NB4 (cell line): Measurements from ENCODE around the gene CP.

Experiments used
- DNase-seq: peaks from one replicate; pipeline ENCODE4 v3.0.0; 2010; ENCODE audit warnings: low read depth
- H3K4me3 ChIP-seq: one replicate; pipeline ENCODE4 v1.5.1; 2011; ENCODE audit warnings: mild to moderate bottlenecking, low read depth, low read length, moderate library complexity
- MAX ChIP-seq: IDR thresholded peaks from 2 replicates; pipeline ENCODE4 v1.6.1; 2011; ENCODE audit warnings: low read depth, low read length
- MYC ChIP-seq: IDR thresholded peaks from 2 replicates; pipeline ENCODE4 v1.6.1; 2011; ENCODE audit warnings: low read depth, low read length
- POLR2A ChIP-seq: IDR thresholded peaks from 2 replicates; pipeline ENCODE4 v1.6.1; 2011; ENCODE audit warnings: mild to moderate bottlenecking; ENCODE audit not compliant: insufficient read length; ENCODE audit errors: extremely low read depth
- TF ChIP-seq, protein P1 (sequence below): IDR thresholded peaks from one replicate; pipeline ENCODE4 v1.5.1; 2012; ENCODE audit warnings: low read depth, low read length

Gene CP

GRCh38 chr3:149160754-149161300 lies 60.8 kb downstream of the CP start:
- no peak for DNase-seq
- TF ChIP-seq POLR2A (no peak), MAX (no peak), MYC (no peak)
- TF ChIP-seq, protein P1, sequence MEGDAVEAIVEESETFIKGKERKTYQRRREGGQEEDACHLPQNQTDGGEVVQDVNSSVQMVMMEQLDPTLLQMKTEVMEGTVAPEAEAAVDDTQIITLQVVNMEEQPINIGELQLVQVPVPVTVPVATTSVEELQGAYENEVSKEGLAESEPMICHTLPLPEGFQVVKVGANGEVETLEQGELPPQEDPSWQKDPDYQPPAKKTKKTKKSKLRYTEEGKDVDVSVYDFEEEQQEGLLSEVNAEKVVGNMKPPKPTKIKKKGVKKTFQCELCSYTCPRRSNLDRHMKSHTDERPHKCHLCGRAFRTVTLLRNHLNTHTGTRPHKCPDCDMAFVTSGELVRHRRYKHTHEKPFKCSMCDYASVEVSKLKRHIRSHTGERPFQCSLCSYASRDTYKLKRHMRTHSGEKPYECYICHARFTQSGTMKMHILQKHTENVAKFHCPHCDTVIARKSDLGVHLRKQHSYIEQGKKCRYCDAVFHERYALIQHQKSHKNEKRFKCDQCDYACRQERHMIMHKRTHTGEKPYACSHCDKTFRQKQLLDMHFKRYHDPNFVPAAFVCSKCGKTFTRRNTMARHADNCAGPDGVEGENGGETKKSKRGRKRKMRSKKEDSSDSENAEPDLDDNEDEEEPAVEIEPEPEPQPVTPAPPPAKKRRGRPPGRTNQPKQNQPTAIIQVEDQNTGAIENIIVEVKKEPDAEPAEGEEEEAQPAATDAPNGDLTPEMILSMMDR, result no peak

GRCh38 chr3:149153402-149153801 lies 68.2 kb downstream of the CP start:
- TF ChIP-seq, protein P1, result no peak
- TF ChIP-seq MAX (no peak), MYC (no peak), POLR2A (no peak)
- DNase-seq, result no peak
- H3K4me3 ChIP-seq, result no peak overlapping the region

More at GRCh38 chr3:149160754-149161300, 60.8 kb downstream of the CP start:
- H3K4me3 ChIP-seq, result no peak overlapping the region

GRCh38 chr3:149152420-149152819 lies 69.2 kb downstream of the CP start:
- H3K4me3 ChIP-seq, result peak overlapping the region; percentile 19
- DNase-seq, result peak; percentile 90
- TF ChIP-seq MAX (0 out of 2 replicates have a peak, but pooled peaks have one; percentile 47), MYC (no peak)

- TF ChIP-seq, protein P1, result no peak
- peak; percentile 88 for TF ChIP-seq MYC
- no peak for TF ChIP-seq POLR2A
- TF ChIP-seq MAX, result peak; percentile 84
- DNase-seq, result peak; percentile 95
- peak overlapping the region; percentile 30 for H3K4me3 ChIP-seq
Measured at GRCh38 chr3:149151843-149152242, 69.8 kb downstream of the CP start.

DNA sequence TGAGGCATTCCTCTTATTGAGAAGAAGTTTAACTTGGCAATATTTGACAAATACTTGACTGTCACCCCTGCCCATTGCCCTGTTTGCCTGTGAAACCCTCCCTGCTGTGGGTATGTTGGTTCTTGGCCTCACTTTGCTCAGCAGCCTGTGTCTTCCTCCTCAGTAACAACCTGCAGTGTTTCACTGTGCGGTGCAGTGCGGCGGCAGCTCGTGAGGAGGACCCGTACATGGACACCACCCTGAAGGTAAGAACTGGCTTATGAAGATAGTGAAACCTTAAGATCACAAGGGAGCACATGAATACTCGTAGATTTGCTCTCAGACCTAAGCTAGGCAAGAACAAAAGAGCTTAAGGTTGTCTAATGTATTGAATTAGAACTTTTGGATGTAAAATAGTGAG lies 71.2 kb downstream of the CP start:
- DNase-seq, result no peak
- TF ChIP-seq, protein P1, result no peak
- no peak for TF ChIP-seq MAX
- TF ChIP-seq MYC, result no peak
- H3K4me3 ChIP-seq, result no peak overlapping the region

DNA sequence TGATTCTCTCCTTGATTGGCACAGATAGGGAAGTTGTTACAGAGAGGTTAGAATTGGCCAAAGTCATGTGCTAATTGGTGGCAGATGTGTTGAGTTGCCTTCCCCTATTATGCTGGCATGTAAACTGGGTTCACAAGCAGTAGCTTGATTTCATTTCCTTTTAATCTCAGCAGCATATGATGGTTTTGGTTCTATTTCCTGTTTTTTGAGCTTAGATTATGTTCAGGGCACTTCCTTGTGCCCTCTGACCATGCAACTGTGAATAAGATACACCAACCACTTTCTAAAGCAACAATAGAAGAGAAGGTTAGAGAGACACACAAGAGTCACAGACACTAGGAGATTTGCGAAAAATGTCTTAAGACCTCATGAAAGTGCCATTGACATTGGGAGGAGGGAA lies 75.7 kb downstream of the CP start:
- DNase-seq, result peak; percentile 76
- no peak overlapping the region for H3K4me3 ChIP-seq
- TF ChIP-seq POLR2A (no peak), MAX (peak; percentile 45; the same call in 1 of the 2 replicates)
